GM23338 (cell line): ENCODE data around the gene PLBD2. TPM values are rescaled to one million over a fixed set of nuclear protein-coding genes. Genes with fewer than 3 reads are reported as not detected.
A peak's percentile ranks its signal among the peaks of the same experiment; 100 is the strongest.

Source experiments
- ATAC-seq: fragments of 200-7000 bp; cut with Tn5 transposase; 3 replicates; pipeline ENCODE4 v1.9.1; 2020
- DNase-seq: peaks from one replicate; pipeline ENCODE4 v3.0.0-alpha.2; 2015; ENCODE audit warnings: low spot score
- H2AFZ ChIP-seq: fragments of 200-600 bp; sonication (generic); 2 replicates; pipeline ENCODE4 v1.8.0; 2016; ENCODE audit warnings: antibody characterized with exemption, mild to moderate bottlenecking, moderate library complexity
- H3F3A ChIP-seq: fragments of 200-600 bp; sonication (generic); replicated peaks from 2 replicates; pipeline ENCODE4 v1.8.0; 2017; ENCODE audit warnings: antibody characterized with exemption, mixed run types, low read depth
- H3K27ac ChIP-seq: fragments of 200-600 bp; sonication (generic); 2 replicates; pipeline ENCODE4 v1.6.1; 2016; ENCODE audit warnings: low read depth
- H3K27me3 ChIP-seq: fragments of 200-600 bp; sonication (generic); 2 replicates; pipeline ENCODE4 v1.8.0; 2016; ENCODE audit warnings: mild to moderate bottlenecking, mixed run types, moderate library complexity; ENCODE audit not compliant: insufficient read depth
- H3K36me3 ChIP-seq: fragments of 200-600 bp; sonication (generic); 2 replicates; pipeline ENCODE4 v1.8.0; 2016; ENCODE audit warnings: mild to moderate bottlenecking; ENCODE audit not compliant: insufficient read depth
- H3K4me1 ChIP-seq: fragments of 200-600 bp; sonication (generic); 2 replicates; pipeline ENCODE4 v1.8.0; 2016; ENCODE audit warnings: mild to moderate bottlenecking, moderate library complexity; ENCODE audit not compliant: insufficient read depth
- H3K4me2 ChIP-seq: fragments of 200-600 bp; sonication (generic); 2 replicates; pipeline ENCODE4 v1.7.1; 2017; ENCODE audit warnings: mixed run types
- H3K4me3 ChIP-seq: fragments of 200-600 bp; sonication (generic); 2 replicates; pipeline ENCODE4 v1.6.1; 2016; ENCODE audit warnings: mixed run types
- H3K79me2 ChIP-seq: fragments of 200-600 bp; sonication (generic); replicated peaks from 2 replicates; pipeline ENCODE4 v1.8.0; 2017; ENCODE audit warnings: mild to moderate bottlenecking; ENCODE audit not compliant: insufficient read depth
- H3K9me2 ChIP-seq: fragments of 200-600 bp; sonication (generic); 2 replicates; pipeline ENCODE4 v1.8.0; 2017; ENCODE audit not compliant: insufficient read depth
- H4K20me1 ChIP-seq: fragments of 200-600 bp; sonication (generic); replicated peaks from 2 replicates; pipeline ENCODE4 v1.8.0; 2017; ENCODE audit warnings: mild to moderate bottlenecking; ENCODE audit not compliant: insufficient read depth
- H3K27ac Mint-ChIP-seq: 2 replicates; pipeline ENCODE4 v1.8.0; 2020; ENCODE audit warnings: inconsistent platforms, mild to moderate bottlenecking, moderate library complexity, mixed read lengths
- H3K27me3 Mint-ChIP-seq: 3 replicates; pipeline ENCODE4 v1.8.0; 2022; ENCODE audit warnings: low read depth, mild to moderate bottlenecking, moderate library complexity, mixed read lengths, inconsistent platforms; ENCODE audit not compliant: insufficient read depth, poor library complexity
- H3K36me3 Mint-ChIP-seq: 3 replicates; pipeline ENCODE4 v1.8.0; 2021; ENCODE audit warnings: low read depth, mild to moderate bottlenecking, inconsistent platforms, moderate library complexity, mixed read lengths
- H3K4me1 Mint-ChIP-seq: 3 replicates; pipeline ENCODE4 v1.8.0; 2020; ENCODE audit warnings: mild to moderate bottlenecking, inconsistent platforms, mixed read lengths
- H3K4me3 Mint-ChIP-seq: 3 replicates; pipeline ENCODE4 v1.8.0; 2021; ENCODE audit warnings: moderate library complexity, mild to moderate bottlenecking, inconsistent platforms, mixed read lengths
- H3K9me3 Mint-ChIP-seq: 3 replicates; pipeline ENCODE4 v1.8.0; 2020; ENCODE audit warnings: moderate library complexity, mild to moderate bottlenecking, inconsistent platforms, mixed read lengths
- CTCF ChIP-seq, 2 experiments: fragments of 200-600 bp in 1 of 2; sonication (generic) in 1 of 2; conservative IDR thresholded peaks; 2 replicates each; pipeline versions ENCODE4 v1.5.1 to v1.6.1; 2016 to 2017; ENCODE audit warnings: antibody characterized with exemption in 2 of 2, low read depth in 2 of 2, mild to moderate bottlenecking in 2 of 2, moderate library complexity in 1 of 2
- EZH2 ChIP-seq: fragments of 200-600 bp; sonication (generic); IDR thresholded peaks from one replicate; pipeline ENCODE4 v1.8.0; 2017; ENCODE audit warnings: antibody characterized with exemption, mild to moderate bottlenecking, low read depth; ENCODE audit not compliant: unreplicated experiment
- REST ChIP-seq: IDR thresholded peaks from one replicate; pipeline ENCODE4 v1.6.1; 2018; ENCODE audit warnings: antibody characterized with exemption; ENCODE audit not compliant: unreplicated experiment
- polyA plus RNA-seq: library from polyadenylated mRNA; unstranded; fragments of >200 nt; fragmentation: Nextera tagmentation; extraction: Ambion mirVana; gene quantifications from 2 replicates; pipeline ENCODE4 v1.2.1, GENCODE V29; 2016
- total RNA-seq: library from RNA; depleted of rRNA; stranded (reverse); fragments of >200 nt; shearing (Covaris generic); gene quantifications from 2 replicates; pipeline ENCODE4 v1.2.3, GENCODE V29; 2014

PLBD2 gene
- total and polyA plus RNA-seq, 2 experiments from 2014 or later = 10.2 to 37.1 TPM

GRCh38 chr12:113326775-113327395 lies 31.5 kb upstream of the PLBD2 start:
- H2AFZ ChIP-seq = no peak overlapping the region
- ATAC-seq = peak; percentile 36; the same call in 1 of the 3 replicates

More at GRCh38 chr12:113326775-113327395, 31.5 kb upstream of the PLBD2 start:
- TF ChIP-seq EZH2 (no peak), REST (no peak), CTCF (conservative IDR thresholded peaks at IDR 0.05; ENCODE audit: low read depth in 2 of 2) (peak in 1 of 2 experiments; percentile 33; a peak in 2 of 4 replicates)
- no peak overlapping the region for H3K27ac ChIP-seq
- H3K4me3 ChIP-seq = no peak overlapping the region
- Mint-ChIP-seq H3K4me1 (peaks cover 2% of the 10 kb centered on the region; the same call in 2 of the 3 replicates), H3K9me3 (no peaks in the 10 kb centered on the region), H3K27ac (peak overlapping the region; percentile 38; the same call in 1 of the 2 replicates), H3K36me3 (peaks cover 17% of the 10 kb centered on the region), H3K4me3 (no peak overlapping the region), H3K27me3 (peaks cover 7% of the 10 kb centered on the region)
- no peaks in the 10 kb centered on the region for H4K20me1 ChIP-seq
- no peaks in the 10 kb centered on the region for H3K9me2 ChIP-seq
- H3K4me2 ChIP-seq = no peak overlapping the region
- no peaks in the 10 kb centered on the region for H3K4me1 ChIP-seq
- no peaks in the 10 kb centered on the region for H3K27me3 ChIP-seq
- DNase-seq = no peak
- no peaks in the 10 kb centered on the region for H3F3A ChIP-seq
- no peaks in the 10 kb centered on the region; the same call in 1 of the 2 replicates for H3K36me3 ChIP-seq
- H3K79me2 ChIP-seq = no peaks in the 10 kb centered on the region
